GM18907 (cell line): ENCODE data around the gene KDM2A.
"Not testable (repeated sequence)": the region's sequence is repeated elsewhere in the genome, so short reads cannot be mapped to it uniquely, and the experiment has no call there.

Experiments used
- ATAC-seq: cut with Tn5 transposase; IDR thresholded peaks from one replicate; pipeline ENCODE4 v1.9.1; 2021; ENCODE audit warnings: mild to moderate bottlenecking, moderate library complexity; ENCODE audit not compliant: unreplicated experiment

Gene KDM2A

GRCh38 chr11:67233584-67234190 is 114.6 kb downstream of the KDM2A start:
- no peak for ATAC-seq

GRCh38 chr11:67234571-67234970 is 115.5 kb downstream of the KDM2A start:
- not testable (repeated sequence) for ATAC-seq

- ATAC-seq, result no peak
These were observed 118.5 kb downstream of the KDM2A start for GRCh38 chr11:67237574-67237973.

- ATAC-seq, result no peak
These were observed 120.1 kb downstream of the KDM2A start for GRCh38 chr11:67238894-67239782.

GRCh38 chr11:67239783-67240575 is 120.9 kb downstream of the KDM2A start:
- peak; percentile 85 for ATAC-seq

GRCh38 chr11:67240576-67241389 is 121.7 kb downstream of the KDM2A start:
- peak; percentile 31 for ATAC-seq

GRCh38 chr11:67242548-67242947 is 123.5 kb downstream of the KDM2A start:
- no peak for ATAC-seq

GRCh38 chr11:67243051-67243450 is 124.0 kb downstream of the KDM2A start:
- ATAC-seq, result no peak

GRCh38 chr11:67245046-67245445 is 126.0 kb downstream of the KDM2A start:
- ATAC-seq, result no peak

- ATAC-seq, result no peak
These were observed 129.0 kb downstream of the KDM2A start for GRCh38 chr11:67247946-67248550.

- no peak for ATAC-seq
These were observed 129.6 kb downstream of the KDM2A start for GRCh38 chr11:67248653-67249052.

GRCh38 chr11:67250059-67251043 is 131.3 kb downstream of the KDM2A start:
- no peak for ATAC-seq

- no peak for ATAC-seq
These were observed 132.8 kb downstream of the KDM2A start for GRCh38 chr11:67251841-67252240.

GRCh38 chr11:67252831-67253239 is 133.8 kb downstream of the KDM2A start:
- no peak for ATAC-seq

GRCh38 chr11:67253872-67254624 is 135.0 kb downstream of the KDM2A start:
- ATAC-seq, result no peak

- no peak for ATAC-seq
These were observed 135.7 kb downstream of the KDM2A start for GRCh38 chr11:67254798-67255197.

GRCh38 chr11:67255353-67255752 is 136.3 kb downstream of the KDM2A start:
- ATAC-seq, result no peak

- ATAC-seq, result no peak
These were observed 136.8 kb downstream of the KDM2A start for GRCh38 chr11:67255864-67256263.
